Measurements from ENCODE around the gene VASN. TPM values are rescaled to one million over a fixed set of nuclear protein-coding genes. Genes with fewer than 3 reads are reported as not detected.

VASN gene
- total RNA-seq, 2 experiments from 2014 or later = not detected

GRCh38 chr16:4426722-4427372, 55.2 kb downstream of the VASN start:
- CTCF ChIA-PET = interaction anchor here (0.7 kb wide), 1 partner anchor 198 kb away, joined by 3 read pairs; the partner anchor contains the start of gene MGRN1
- POLR2A ChIA-PET = interaction anchor here (0.6 kb wide), 1 partner anchor 55 kb away, joined by 12 read pairs; no protein-coding TSS in a partner anchor
- Mint-ChIP-seq H3K9me3 (ENCODE audit: low read depth) (no peaks in the 10 kb centered on the region), H3K27me3 (no peaks in the 10 kb centered on the region), H3K27ac (peak overlapping the region; percentile 98), H3K36me3 (ENCODE audit: low read depth) (peaks cover 39% of the 10 kb centered on the region), H3K4me1 (peaks cover 27% of the 10 kb centered on the region), H3K4me3 (peak overlapping the region; percentile 95)
- intact Hi-C loops (cut with DNase I, micrococcal nuclease) = loop anchor here (5.0 kb wide), 3 partner anchors 110 to 1165 kb away; partner anchors contain the start of genes CDIP1 (in 1 of the 2) and NUDT16L1 (in 1 of the 2)
- ATAC-seq = no peak
- no peak for DNase-seq

GRCh38 chr16:4428500-4428899, 56.9 kb downstream of the VASN start:
- ATAC-seq (no peak), DNase-seq (no peak)
- ChIA-PET POLR2A (interaction anchor here (0.6 kb wide), 1 partner anchor 78 kb away, joined by 4 read pairs; no protein-coding TSS in a partner anchor), CTCF (interaction anchor here (0.6 to 1.1 kb wide), 4 partner anchors 10 to 415 kb away, joined by 3 read pairs; no protein-coding TSS in a partner anchor)
- Mint-ChIP-seq H3K36me3 (ENCODE audit: low read depth) (peaks cover 46% of the 10 kb centered on the region), H3K4me1 (peaks cover 27% of the 10 kb centered on the region), H3K4me3 (peak overlapping the region; percentile 15), H3K27ac (peak overlapping the region; percentile 80), H3K27me3 (no peaks in the 10 kb centered on the region), H3K9me3 (ENCODE audit: low read depth) (no peaks in the 10 kb centered on the region)
- intact Hi-C loops (cut with DNase I, micrococcal nuclease) = loop anchor here (5.0 kb wide), 3 partner anchors 109 to 1166 kb away; partner anchors contain the start of genes CDIP1 (in 1 of the 2) and NUDT16L1 (in 1 of the 2)

GRCh38 chr16:4431023-4431422, 59.4 kb downstream of the VASN start:
- no peak overlapping the region for H3K27ac Mint-ChIP-seq
- CTCF ChIA-PET = no interaction called here
- no peak overlapping the region for H3K4me3 Mint-ChIP-seq
- ATAC-seq (no peak), DNase-seq (no peak)
- POLR2A ChIA-PET = no interaction called here
- H3K27me3 Mint-ChIP-seq = no peaks in the 10 kb centered on the region
- intact Hi-C loops (cut with DNase I, micrococcal nuclease) = no loop called here
- H3K9me3 Mint-ChIP-seq (ENCODE audit: low read depth) = no peaks in the 10 kb centered on the region
- H3K36me3 Mint-ChIP-seq (ENCODE audit: low read depth) = peaks cover 56% of the 10 kb centered on the region
- H3K4me1 Mint-ChIP-seq = peaks cover 26% of the 10 kb centered on the region

Other genes starting within 250 kb of the VASN start
- gene SRL, start 129.8 kb upstream of the VASN start, total RNA-seq = not detected
- gene TFAP4, start 98.8 kb upstream of the VASN start, total RNA-seq = 10 to 100 TPM; 31.0 to 42.4 TPM
- under 1 TPM; 0.27 to 0.30 TPM for gene GLIS2, start 55.8 kb upstream of the VASN start, total RNA-seq
- gene PAM16, start 20.5 kb upstream of the VASN start, total RNA-seq = 10 to 100 TPM; 62.8 to 67.8 TPM
- gene CORO7, start 44.7 kb downstream of the VASN start, total RNA-seq = 10 to 100 TPM; 65.0 to 67.1 TPM
- 100 to 1,000 TPM in 1 of 2 experiments, 10 to 100 TPM in 1; 93.9 to 102 TPM for gene DNAJA3, start 54.0 kb downstream of the VASN start, total RNA-seq
- gene NMRAL1, start 102.8 kb downstream of the VASN start, total RNA-seq = 10 to 100 TPM; 27.1 to 29.5 TPM
- gene HMOX2, start 104.5 kb downstream of the VASN start, total RNA-seq = 10 to 100 TPM; 67.7 to 80.2 TPM
- gene CDIP1, start 166.9 kb downstream of the VASN start, total RNA-seq = 10 to 100 TPM; 28.3 to 30.2 TPM
- under 1 TPM; 0.09 to 0.18 TPM for gene C16orf96, start 184.5 kb downstream of the VASN start, total RNA-seq
- gene UBALD1, start 243.0 kb downstream of the VASN start, total RNA-seq = 10 to 100 TPM in 1 of 2 experiments, 1 to 10 TPM in 1; 9.7 to 10.2 TPM

Measured in activated CD4-positive, alpha-beta T cell treated with anti-CD3 and anti-CD28 coated beads for 36 hours (primary cell).